Gastrocnemius medialis (tissue), 4 donors: Measurements from ENCODE around the gene PIGZ. TPM values are rescaled to one million over a fixed set of nuclear protein-coding genes. Genes with fewer than 3 reads are reported as not detected.

ENCODE experiments used
- ATAC-seq, 2 donors: fragments of 150-250 bp; one replicate each; pipeline ENCODE4 v1.9.1; 2016
- DNase-seq, 2 donors: peaks; one replicate each; pipeline ENCODE4 v3.0.0-alpha.2; 2019
- H3K27ac ChIP-seq, 4 donors: fragments of 200-600 bp; sonication (generic); 1 replicate in 1 of 4; 2 replicates in 3 of 4; pipeline ENCODE4 v1.5.1; 2016 to 2018; ENCODE audit warnings: mild to moderate bottlenecking in 2 of 4, moderate library complexity in 1 of 4
- H3K27me3 ChIP-seq, 3 donors: fragments of 200-600 bp; sonication (generic) in 2 of 3; 1 replicate in 1 of 3; 2 replicates in 2 of 3; pipeline versions ENCODE4 v1.5.1 to v1.6.0; 2016 to 2019; ENCODE audit warnings: mild to moderate bottlenecking in 1 of 3, moderate library complexity in 1 of 3
- H3K36me3 ChIP-seq, 2 donors: fragments of 200-600 bp; sonication (generic) in 1 of 2; one replicate each; pipeline ENCODE4 v1.5.1; 2017 to 2018
- H3K4me1 ChIP-seq, 2 donors: fragments of 200-600 bp; sonication (generic) in 1 of 2; one replicate each; pipeline ENCODE4 v1.5.1; 2016 to 2017; ENCODE audit warnings: mild to moderate bottlenecking in 2 of 2
- H3K4me3 ChIP-seq, 4 donors: fragments of 200-600 bp; sonication (generic) in 3 of 4; 1 replicate in 1 of 4; 2 replicates in 3 of 4; pipeline ENCODE4 v1.5.1; 2016 to 2019; ENCODE audit warnings: mild to moderate bottlenecking in 2 of 4
- H3K9me3 ChIP-seq, 3 donors: fragments of 200-600 bp; sonication (generic) in 2 of 3; 1 replicate in 1 of 3; 2 replicates in 2 of 3; pipeline ENCODE4 v1.5.1; 2016 to 2019
- POLR2A ChIP-seq, 2 donors: fragments of 450-650 bp; IDR thresholded peaks; one replicate each; pipeline ENCODE4 v1.6.1; 2017; ENCODE audit warnings: antibody characterized with exemption in 2 of 2, mild to moderate bottlenecking in 2 of 2, moderate library complexity in 2 of 2
- in situ Hi-C, 4 donors: fragments of 200-750 bp; cut with MboI; loops; one replicate each; pipeline versions ENCODE4 v1.15.0 to v1.8.0; 2017; ENCODE audit warnings: low sequenced_read_pairs in 4 of 4
- intact Hi-C: fragments of 100-400 bp; cut with DNase I; formaldehyde crosslinking; loops from one replicate; pipeline ENCODE4 v1.15.1; 2023; ENCODE audit warnings: low total_unique reads
- total RNA-seq, 4 donors: library from RNA; depleted of rRNA; stranded (reverse); fragments of >200 nt; gene quantifications; one replicate each; pipeline versions ENCODE4 v1.1.0 to v1.2.3, GENCODE V29; 2016
- TF ChIP-seq, protein P1 (sequence below), 5 experiments: fragments of 450-650 bp in 3 of 5; fragments of 200-600 bp in 2 of 5; sonication (generic) in 2 of 5; IDR thresholded peaks in 4 of 5; conservative IDR thresholded peaks in 1 of 5; 1 replicate in 4 of 5; 2 replicates in 1 of 5; pipeline ENCODE4 v1.5.1; 2016 to 2019; ENCODE audit warnings: antibody characterized with exemption in 5 of 5, mild to moderate bottlenecking in 3 of 5, moderate library complexity in 3 of 5

The PIGZ gene
- total RNA-seq, 4 donors from 2014 or later = 2.3 to 7.5 (median 5.1) TPM

DNA sequence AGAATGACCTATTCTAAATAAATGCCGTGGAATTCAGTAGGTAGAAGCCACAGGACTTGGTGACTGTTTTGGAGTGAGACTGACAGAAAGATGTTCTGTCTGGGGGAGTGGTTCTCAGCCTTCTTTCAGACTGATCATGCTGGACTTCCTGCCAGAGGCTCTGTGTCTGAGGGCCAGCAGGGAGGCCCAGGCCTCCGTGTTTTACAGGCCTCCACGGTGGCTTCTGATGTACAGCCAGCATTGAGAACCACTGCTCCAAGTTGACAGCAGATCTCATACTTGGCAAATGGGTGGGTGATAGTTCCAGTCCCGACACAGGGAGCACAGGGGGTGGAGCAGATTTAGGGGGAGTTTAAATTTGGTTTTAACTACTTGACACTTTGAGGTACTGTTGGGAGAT lies 6.7 kb upstream of the PIGZ start:
- in situ Hi-C loops = loop anchor here in 3 of 4 donors (10.0 to 25.0 kb wide), 3 partner anchors 141 to 537 kb away; no protein-coding TSS in a partner anchor
- Histone ChIP-seq H3K4me1 (peaks cover 0 to 4% of the 10 kb centered on the region in 2 donors), H3K27me3 (no peaks in the 10 kb centered on the region), H3K27ac (no peak overlapping the region), H3K4me3 (no peak overlapping the region), H3K36me3 (no peaks in the 10 kb centered on the region), H3K9me3 (no peaks in the 10 kb centered on the region)
- no peak for TF ChIP-seq POLR2A (IDR thresholded peaks at IDR 0.05)
- TF ChIP-seq, protein P1, sequence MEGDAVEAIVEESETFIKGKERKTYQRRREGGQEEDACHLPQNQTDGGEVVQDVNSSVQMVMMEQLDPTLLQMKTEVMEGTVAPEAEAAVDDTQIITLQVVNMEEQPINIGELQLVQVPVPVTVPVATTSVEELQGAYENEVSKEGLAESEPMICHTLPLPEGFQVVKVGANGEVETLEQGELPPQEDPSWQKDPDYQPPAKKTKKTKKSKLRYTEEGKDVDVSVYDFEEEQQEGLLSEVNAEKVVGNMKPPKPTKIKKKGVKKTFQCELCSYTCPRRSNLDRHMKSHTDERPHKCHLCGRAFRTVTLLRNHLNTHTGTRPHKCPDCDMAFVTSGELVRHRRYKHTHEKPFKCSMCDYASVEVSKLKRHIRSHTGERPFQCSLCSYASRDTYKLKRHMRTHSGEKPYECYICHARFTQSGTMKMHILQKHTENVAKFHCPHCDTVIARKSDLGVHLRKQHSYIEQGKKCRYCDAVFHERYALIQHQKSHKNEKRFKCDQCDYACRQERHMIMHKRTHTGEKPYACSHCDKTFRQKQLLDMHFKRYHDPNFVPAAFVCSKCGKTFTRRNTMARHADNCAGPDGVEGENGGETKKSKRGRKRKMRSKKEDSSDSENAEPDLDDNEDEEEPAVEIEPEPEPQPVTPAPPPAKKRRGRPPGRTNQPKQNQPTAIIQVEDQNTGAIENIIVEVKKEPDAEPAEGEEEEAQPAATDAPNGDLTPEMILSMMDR (IDR thresholded peaks at IDR 0.05 in 4 of 5, conservative IDR thresholded peaks at IDR 0.05 in 1 of 5) = no peak
- no peak for DNase-seq
- intact Hi-C loops = no loop called here
- no peak for ATAC-seq

DNA sequence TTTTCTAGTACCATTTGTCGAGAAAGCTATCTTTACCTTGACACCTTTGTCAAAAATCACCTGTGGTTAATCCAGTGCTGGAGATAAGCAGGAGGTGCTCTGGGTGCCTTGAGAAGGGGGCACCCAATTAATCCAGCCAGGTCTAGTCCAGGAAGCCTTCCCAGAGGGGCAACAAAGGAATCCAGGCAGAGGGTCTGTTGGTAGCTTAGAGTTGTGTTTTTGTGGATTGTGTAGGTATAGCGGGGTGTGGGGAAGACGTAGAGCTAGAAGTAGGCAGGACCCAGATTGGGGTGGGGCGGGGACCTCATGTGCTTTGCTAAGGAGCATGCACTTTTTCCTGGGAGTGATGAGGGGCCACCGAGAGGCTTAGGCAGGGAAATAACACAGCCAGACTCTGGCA lies 6.0 kb upstream of the PIGZ start:
- Histone ChIP-seq H3K4me1 (peaks cover 0 to 4% of the 10 kb centered on the region in 2 donors), H3K27ac (no peak overlapping the region), H3K4me3 (no peak overlapping the region), H3K36me3 (no peaks in the 10 kb centered on the region), H3K9me3 (no peaks in the 10 kb centered on the region), H3K27me3 (no peaks in the 10 kb centered on the region)
- ATAC-seq (no peak), DNase-seq (no peak)
- TF ChIP-seq, protein P1 (IDR thresholded peaks at IDR 0.05 in 4 of 5, conservative IDR thresholded peaks at IDR 0.05 in 1 of 5) = no peak
- TF ChIP-seq POLR2A (IDR thresholded peaks at IDR 0.05) = no peak
- intact Hi-C loops = no loop called here
- in situ Hi-C loops = loop anchor here in 3 of 4 donors (5.0 to 25.0 kb wide), 5 partner anchors 112 to 538 kb away; partner anchors contain the start of gene SENP5 (in 1 of the 3)

DNA sequence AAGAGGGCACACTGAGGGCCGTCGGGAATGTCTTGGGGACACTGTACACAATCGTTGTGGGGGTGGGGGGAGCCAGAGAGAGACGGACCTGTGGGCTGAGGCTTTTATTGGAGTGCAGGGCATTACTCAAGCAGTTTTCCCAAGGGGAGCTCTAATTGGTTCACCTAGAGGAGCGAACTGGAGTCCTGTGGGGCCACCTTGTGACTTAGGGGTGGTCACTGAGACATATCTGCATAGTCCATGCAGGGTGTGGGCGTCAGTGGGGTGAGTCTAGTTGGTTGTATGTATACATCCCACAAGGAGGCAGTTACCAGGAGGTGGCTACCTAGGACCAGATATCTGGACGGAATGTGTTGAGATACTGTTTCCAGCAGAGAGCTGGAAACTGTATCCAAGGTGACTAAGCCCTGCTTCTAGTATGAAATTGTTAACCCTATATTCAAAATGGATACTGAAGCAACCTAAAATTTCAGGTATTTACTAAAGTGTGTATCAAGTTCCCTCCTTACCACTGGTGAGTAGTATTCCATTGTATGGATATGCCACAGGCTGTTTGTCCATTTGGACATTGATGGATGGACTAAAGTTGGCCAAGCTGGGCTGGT lies 2.6 kb upstream of the PIGZ start:
- intact Hi-C loops (no loop called here), in situ Hi-C loops (loop anchor here in 3 of 4 donors (5.0 to 25.0 kb wide), 3 partner anchors 109 to 136 kb away; partner anchors contain the start of gene SENP5 (in 1 of the 3))
- no peaks in the 10 kb centered on the region for H3K36me3 ChIP-seq
- DNase-seq (no peak), ATAC-seq (no peak)
- no peak for TF ChIP-seq POLR2A (IDR thresholded peaks at IDR 0.05)
- TF ChIP-seq, protein P1 (IDR thresholded peaks at IDR 0.05 in 4 of 5, conservative IDR thresholded peaks at IDR 0.05 in 1 of 5) = no peak
- no peak overlapping the region for H3K27ac ChIP-seq
- no peaks in the 10 kb centered on the region for H3K27me3 ChIP-seq
- H3K4me1 ChIP-seq = peaks cover 0 to 9% of the 10 kb centered on the region in 2 donors
- no peak overlapping the region for H3K4me3 ChIP-seq
- no peaks in the 10 kb centered on the region for H3K9me3 ChIP-seq

DNA sequence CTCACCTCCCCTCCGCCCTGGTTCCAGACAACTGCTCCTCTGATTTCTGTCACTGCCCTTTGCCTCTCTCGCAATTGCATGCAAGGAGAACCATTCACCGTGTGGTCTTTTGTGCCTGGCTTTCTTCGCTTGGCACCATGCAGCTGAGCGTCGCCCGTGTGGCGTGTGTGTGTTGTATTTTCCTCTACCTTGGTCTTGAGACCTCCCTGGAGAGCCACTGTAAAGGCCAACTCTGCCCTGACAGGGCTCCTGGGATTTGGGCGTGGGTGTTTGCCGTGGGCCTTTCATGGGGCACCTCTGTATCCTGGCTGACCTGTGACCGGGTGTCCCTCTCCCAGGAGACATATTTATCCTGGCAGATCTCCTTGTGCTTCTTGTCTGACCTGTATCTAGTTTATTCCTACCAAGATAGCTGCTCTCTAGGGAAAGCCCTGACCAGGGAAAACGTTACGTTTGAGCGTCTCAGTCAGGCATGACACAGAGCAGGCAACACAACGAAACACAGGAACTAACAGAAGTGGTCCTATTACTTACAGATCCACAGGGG lies 2.0 kb upstream of the PIGZ start:
- Histone ChIP-seq H3K9me3 (no peaks in the 10 kb centered on the region), H3K4me1 (peaks cover 0 to 9% of the 10 kb centered on the region in 2 donors), H3K36me3 (no peaks in the 10 kb centered on the region), H3K27ac (no peak overlapping the region), H3K4me3 (no peak overlapping the region), H3K27me3 (no peaks in the 10 kb centered on the region)
- intact Hi-C loops = loop anchor here (1.0 kb wide), 1 partner anchor 132 kb away; no protein-coding TSS in a partner anchor
- ATAC-seq = no peak
- TF ChIP-seq, protein P1 (IDR thresholded peaks at IDR 0.05 in 4 of 5, conservative IDR thresholded peaks at IDR 0.05 in 1 of 5) = no peak
- TF ChIP-seq POLR2A (IDR thresholded peaks at IDR 0.05) = no peak
- in situ Hi-C loops = loop anchor here in 3 of 4 donors (5.0 to 25.0 kb wide), 3 partner anchors 108 to 136 kb away; partner anchors contain the start of gene SENP5 (in 1 of the 3)
- no peak for DNase-seq
